Keratinocyte (primary cell): Measurements from ENCODE around the gene FAM50A. TPM values are rescaled to one million over a fixed set of nuclear protein-coding genes. Genes with fewer than 3 reads are reported as not detected.

ENCODE experiments used
- polyA plus RNA-seq, 5 experiments: library from polyadenylated mRNA; depleted of rRNA in 3 of 5; stranded (reverse) in 3 of 5; stranded (forward) in 1 of 5; unstranded in 1 of 5; fragments of >200 nt; gene quantifications; 1 replicate in 1 of 5; 2 replicates in 3 of 5; 3 replicates in 1 of 5; pipeline versions ENCODE4 v1.2.1 to v1.2.3, GENCODE V29; 2011 to 2012; ENCODE audit warnings: missing spikeins in 2 of 5, low read depth in 1 of 5, low replicate concordance in 1 of 5
- small RNA-seq, 3 experiments: library from RNA; depleted of rRNA; stranded (forward); fragments of <200 nt; gene quantifications; one replicate each; pipeline ENCODE3, GENCODE V24; 2012; ENCODE audit warnings: low read depth in 3 of 3, low replicate concordance in 1 of 3; ENCODE audit not compliant: insufficient read length in 3 of 3

Gene FAM50A
- polyA plus RNA-seq, 1 donor (not counting 4 experiments of a cell fraction or from before 2014, with no cell fraction given), result 35.7 TPM

Small RNAs within 50 kb of the gene (small RNA-seq; reads per million reads assigned to genes)
- gene MIR6858 (0 reads per million in 3 experiments), gene RN7SL697P (0 reads per million in 3 experiments), gene SNORA70 (0 reads per million in 3 experiments)

Other genes with a start within 250 kb of the FAM50A start
- gene OPN1MW2, start 224.4 kb upstream of the FAM50A start, polyA plus RNA-seq, result not detected in 3 replicates
- not detected in 3 replicates for gene OPN1MW3, start 186.6 kb upstream of the FAM50A start, polyA plus RNA-seq
- gene TEX28, start 149.0 kb upstream of the FAM50A start, polyA plus RNA-seq, result not detected in 3 replicates
- not detected in 3 replicates for gene TKTL1, start 148.3 kb upstream of the FAM50A start, polyA plus RNA-seq
- 245 to 536 TPM (median 343 TPM) in 3 replicates for gene FLNA, start 69.5 kb upstream of the FAM50A start, polyA plus RNA-seq
- 32.7 to 65.5 TPM (median 36.9 TPM) in 3 replicates for gene EMD, start 64.8 kb upstream of the FAM50A start, polyA plus RNA-seq
- 2,926 to 3,552 TPM (median 3,414 TPM) in 3 replicates for gene RPL10, start 45.8 kb upstream of the FAM50A start, polyA plus RNA-seq
- 16.7 to 37.6 TPM (median 17.1 TPM) in 3 replicates for gene DNASE1L1, start 34.9 kb upstream of the FAM50A start, polyA plus RNA-seq
- 16.3 to 20.6 TPM (median 19.9 TPM) in 3 replicates for gene TAFAZZIN, start 32.6 kb upstream of the FAM50A start, polyA plus RNA-seq
- 42.4 to 85.5 TPM (median 74.1 TPM) in 3 replicates for gene ATP6AP1, start 15.5 kb upstream of the FAM50A start, polyA plus RNA-seq
- 61.8 to 96.4 TPM (median 75.3 TPM) in 3 replicates for gene GDI1, start 7.0 kb upstream of the FAM50A start, polyA plus RNA-seq
- 7.6 to 14.2 TPM (median 13.0 TPM) in 3 replicates for gene PLXNA3, start 14.1 kb downstream of the FAM50A start, polyA plus RNA-seq
- 6.3 to 11.4 TPM (median 9.3 TPM) in 3 replicates for gene LAGE3, start 35.1 kb downstream of the FAM50A start, polyA plus RNA-seq
- gene UBL4A, start 42.5 kb downstream of the FAM50A start, polyA plus RNA-seq, result 15.2 to 26.7 TPM (median 20.4 TPM) in 3 replicates
- 8.1 to 15.9 TPM (median 15.0 TPM) in 3 replicates for gene SLC10A3, start 46.5 kb downstream of the FAM50A start, polyA plus RNA-seq
- gene FAM3A, start 72.1 kb downstream of the FAM50A start, polyA plus RNA-seq, result 15.8 to 25.3 TPM (median 21.4 TPM) in 3 replicates
- 26.8 to 71.9 TPM (median 41.6 TPM) in 3 replicates for gene G6PD, start 102.7 kb downstream of the FAM50A start, polyA plus RNA-seq
- gene IKBKG, start 103.5 kb downstream of the FAM50A start, polyA plus RNA-seq, result 15.1 to 19.9 TPM (median 16.5 TPM) in 3 replicates
- not detected in 3 replicates for gene CTAG1A, start 141.0 kb downstream of the FAM50A start, polyA plus RNA-seq
- not detected in 3 replicates for gene CTAG1B, start 175.1 kb downstream of the FAM50A start, polyA plus RNA-seq
- not detected in 3 replicates for gene CTAG2, start 209.4 kb downstream of the FAM50A start, polyA plus RNA-seq